T-cell (primary cell): Measurements from ENCODE around the gene TIAM2. TPM values are rescaled to one million over a fixed set of nuclear protein-coding genes. Genes with fewer than 3 reads are reported as not detected.

Experiments
- ATAC-seq, 4 experiments: fragments of 200-7000 bp in 3 of 4; fragments of 150-1000 bp in 1 of 4; cut with Tn5 transposase; replicated peaks in 1 of 4; 1 replicate in 3 of 4; 2 replicates in 1 of 4; pipeline ENCODE4 v1.10.0; 2021; ENCODE audit warnings: moderate library complexity in 3 of 4, mild to moderate bottlenecking in 2 of 4, moderate number of reproducible peaks in 1 of 4
- CTCF ChIA-PET, 2 donors: fragments of 300-600 bp; sonication (Branson Sonifier 250); formaldehyde crosslinking; loops; one replicate each; lab custom pipeline; 2022; ENCODE audit warnings: antibody characterized with exemption in 2 of 2; lab: Charles Lee
- POLR2A ChIA-PET, 2 donors: fragments of 300-600 bp; sonication (Branson Sonifier 250); formaldehyde crosslinking; loops; one replicate each; lab custom pipeline; 2022; ENCODE audit warnings: antibody characterized with exemption in 2 of 2; lab: Charles Lee
- DNase-seq, 35 experiments: peaks; one replicate each; pipeline versions ENCODE4 v3.0.0 to v3.0.0-alpha.2; 2013 to 2023
- H3K27ac ChIP-seq: one replicate; pipeline ENCODE4 v1.5.1; 2013; ENCODE audit warnings: low read length
- H3K27me3 ChIP-seq, 2 experiments: replicated peaks in 1 of 2; 1 replicate in 1 of 2; 2 replicates in 1 of 2; pipeline versions ENCODE4 v1.6.1 to v1.7.0; 2013; ENCODE audit warnings: low read length in 1 of 2, mixed read lengths in 1 of 2; ENCODE audit not compliant: control insufficient read depth in 2 of 2, insufficient read depth in 2 of 2; ENCODE audit errors: extremely low read depth in 1 of 2
- H3K36me3 ChIP-seq, 2 donors: 1 replicate in 1 of 2; 2 replicates in 1 of 2; pipeline versions ENCODE4 v1.6.1 to v1.7.0; 2013; ENCODE audit warnings: low read length in 1 of 2; ENCODE audit not compliant: control insufficient read depth in 2 of 2, insufficient read depth in 1 of 2; ENCODE audit errors: extremely low read depth in 1 of 2
- H3K4me1 ChIP-seq, 2 experiments: 1 replicate in 1 of 2; 2 replicates in 1 of 2; pipeline versions ENCODE4 v1.6.1 to v1.7.0; 2013; ENCODE audit warnings: low read length in 2 of 2, mixed read lengths in 1 of 2; ENCODE audit not compliant: insufficient read depth in 2 of 2, control insufficient read depth in 1 of 2; ENCODE audit errors: extremely low read depth in 1 of 2
- H3K4me3 ChIP-seq, 2 donors: 1 replicate in 1 of 2; 2 replicates in 1 of 2; pipeline versions ENCODE4 v1.5.1 to v1.7.0; 2013; ENCODE audit warnings: mild to moderate bottlenecking in 2 of 2, low read length in 1 of 2, moderate library complexity in 1 of 2; ENCODE audit not compliant: control insufficient read depth in 1 of 2; ENCODE audit errors: extremely low read depth in 1 of 2
- H3K9me3 ChIP-seq: 2 replicates; pipeline ENCODE4 v1.7.0; 2013
- H3K27ac Mint-ChIP-seq, 2 donors: one replicate each; pipeline ENCODE4 v1.8.0; 2020 to 2021; ENCODE audit warnings: mild to moderate bottlenecking in 2 of 2, mixed read lengths in 2 of 2
- H3K27me3 Mint-ChIP-seq, 2 donors: one replicate each; pipeline ENCODE4 v1.8.0; 2021 to 2022; ENCODE audit warnings: mixed read lengths in 2 of 2
- H3K36me3 Mint-ChIP-seq: one replicate; pipeline ENCODE4 v1.8.0; 2021; ENCODE audit warnings: mixed read lengths
- H3K4me1 Mint-ChIP-seq, 3 donors: one replicate each; pipeline ENCODE4 v1.8.0; 2020 to 2022; ENCODE audit warnings: mixed read lengths in 3 of 3, mild to moderate bottlenecking in 1 of 3
- H3K4me3 Mint-ChIP-seq, 3 donors: one replicate each; pipeline ENCODE4 v1.8.0; 2020 to 2022; ENCODE audit warnings: mild to moderate bottlenecking in 3 of 3, mixed read lengths in 3 of 3, moderate library complexity in 3 of 3
- H3K9me3 Mint-ChIP-seq, 3 donors: one replicate each; pipeline ENCODE4 v1.8.0; 2020 to 2022; ENCODE audit warnings: mixed read lengths in 3 of 3
- WGBS: methylation state at CpG from one replicate; pipeline ENCODE4 v1.1.5; 2013; ENCODE audit warnings: missing lambda C conversion rate; ENCODE audit not compliant: insufficient coverage; 5-methylcytosine and 5-hydroxymethylcytosine counted together
- total RNA-seq, 35 experiments: library from RNA in 6 of 35; stranded (reverse) in 6 of 35; fragments of 120-200 nt in 1 of 35; gene quantifications; one replicate each; pipeline versions ENCODE4 v1.2.1 to v1.2.4 and lab custom pipeline; 2013 to 2026

TIAM2 gene
- total RNA-seq, 5 donors from 2014 or later (not counting 1 experiment from before 2014, with no cell fraction given) = 4.6 to 7.1 (median 6.8) TPM

GRCh38 chr6:154969796-154970195 lies 25.3 kb upstream of the TIAM2 start:
- Mint-ChIP-seq H3K36me3 (no peaks in the 10 kb centered on the region), H3K27me3 (no peaks in the 10 kb centered on the region), H3K27ac (no peak overlapping the region), H3K4me3 (no peak overlapping the region), H3K9me3 (peaks cover 0 to 3% (median 0%) of the 10 kb centered on the region in 3 donors), H3K4me1 (no peaks in the 10 kb centered on the region)
- no peak for DNase-seq
- no peaks in the 10 kb centered on the region for H3K36me3 ChIP-seq
- no peaks in the 10 kb centered on the region for H3K27me3 ChIP-seq
- CTCF ChIA-PET = interaction anchor here in 1 of 2 donors (0.6 kb wide), 1 partner anchor 29 kb away, joined by 3 read pairs; no protein-coding TSS in a partner anchor
- no peak for ATAC-seq
- H3K27ac ChIP-seq = no peak overlapping the region
- H3K9me3 ChIP-seq = no peaks in the 10 kb centered on the region
- WGBS = no CpG with 5 or more reads among the region's 5 CpGs
- H3K4me1 ChIP-seq = no peaks in the 10 kb centered on the region
- H3K4me3 ChIP-seq = no peak overlapping the region
- POLR2A ChIA-PET = no interaction called here

DNA sequence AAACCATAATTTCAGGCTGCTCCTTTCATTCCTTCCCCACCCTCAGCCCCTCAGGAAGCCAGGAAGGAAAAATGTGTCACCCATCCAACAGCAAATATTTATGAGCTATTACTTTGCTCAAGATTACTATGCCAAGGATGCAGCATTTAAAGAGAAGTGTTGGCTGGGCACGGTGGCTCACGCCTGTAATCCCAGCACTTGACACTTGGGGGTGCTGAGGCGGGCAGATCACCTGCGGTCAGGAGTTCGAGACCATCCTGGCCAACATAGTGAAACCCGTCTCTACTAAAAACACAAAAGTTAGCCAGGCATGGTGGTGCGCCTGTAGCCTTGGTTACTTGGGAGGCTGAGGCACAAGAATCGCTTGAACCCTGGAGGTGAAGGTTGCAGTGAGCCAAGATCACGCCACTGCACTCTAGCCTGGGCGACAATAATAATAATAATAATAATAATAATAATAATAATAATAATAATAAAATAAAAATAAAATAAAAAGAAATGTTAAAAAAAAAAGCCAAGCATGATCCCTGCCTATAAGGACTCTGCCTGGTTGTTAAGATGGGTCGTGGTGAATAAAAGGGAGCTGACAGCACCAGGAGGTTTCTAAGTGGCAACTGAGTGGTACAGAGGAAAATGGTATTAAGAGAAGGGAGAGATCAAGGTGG lies 20.5 kb upstream of the TIAM2 start:
- Mint-ChIP-seq H3K27ac (no peak overlapping the region), H3K4me3 (no peak overlapping the region), H3K9me3 (peaks cover 0 to 4% (median 3%) of the 10 kb centered on the region in 3 donors), H3K4me1 (no peaks in the 10 kb centered on the region), H3K36me3 (no peaks in the 10 kb centered on the region), H3K27me3 (no peaks in the 10 kb centered on the region)
- Histone ChIP-seq H3K4me3 (no peak overlapping the region), H3K9me3 (no peaks in the 10 kb centered on the region), H3K4me1 (no peaks in the 10 kb centered on the region), H3K27me3 (no peaks in the 10 kb centered on the region), H3K36me3 (no peaks in the 10 kb centered on the region), H3K27ac (no peak overlapping the region)
- CTCF ChIA-PET = no interaction called here
- ATAC-seq (no peak), DNase-seq (no peak)
- 86% methylated on average over 3 of the region's 11 CpGs for WGBS
- POLR2A ChIA-PET = no interaction called here

- H3K4me3 Mint-ChIP-seq = no peak overlapping the region
- H3K27ac Mint-ChIP-seq = no peak overlapping the region
- H3K36me3 ChIP-seq = no peaks in the 10 kb centered on the region
- H3K4me1 ChIP-seq = no peaks in the 10 kb centered on the region
- H3K27ac ChIP-seq = no peak overlapping the region
- no peaks in the 10 kb centered on the region for H3K9me3 ChIP-seq
- WGBS = 100% methylated on average over 1 of the region's 5 CpGs
- H3K27me3 ChIP-seq = no peaks in the 10 kb centered on the region
- no peak for DNase-seq
- no peaks in the 10 kb centered on the region for H3K36me3 Mint-ChIP-seq
- ATAC-seq = no peak
- POLR2A ChIA-PET = interaction anchor here in 1 of 2 donors (0.6 kb wide), 1 partner anchor 581 kb away, joined by 3 read pairs; no protein-coding TSS in a partner anchor
- H3K9me3 Mint-ChIP-seq = peaks cover 0 to 4% (median 3%) of the 10 kb centered on the region in 3 donors
- H3K4me1 Mint-ChIP-seq = peaks cover 0 to 7% (median 5%) of the 10 kb centered on the region in 3 donors
- H3K4me3 ChIP-seq = no peak overlapping the region
- CTCF ChIA-PET = no interaction called here
- H3K27me3 Mint-ChIP-seq = no peaks in the 10 kb centered on the region
Observed at GRCh38 chr6:154977588-154977987, 17.5 kb upstream of the TIAM2 start.

DNA sequence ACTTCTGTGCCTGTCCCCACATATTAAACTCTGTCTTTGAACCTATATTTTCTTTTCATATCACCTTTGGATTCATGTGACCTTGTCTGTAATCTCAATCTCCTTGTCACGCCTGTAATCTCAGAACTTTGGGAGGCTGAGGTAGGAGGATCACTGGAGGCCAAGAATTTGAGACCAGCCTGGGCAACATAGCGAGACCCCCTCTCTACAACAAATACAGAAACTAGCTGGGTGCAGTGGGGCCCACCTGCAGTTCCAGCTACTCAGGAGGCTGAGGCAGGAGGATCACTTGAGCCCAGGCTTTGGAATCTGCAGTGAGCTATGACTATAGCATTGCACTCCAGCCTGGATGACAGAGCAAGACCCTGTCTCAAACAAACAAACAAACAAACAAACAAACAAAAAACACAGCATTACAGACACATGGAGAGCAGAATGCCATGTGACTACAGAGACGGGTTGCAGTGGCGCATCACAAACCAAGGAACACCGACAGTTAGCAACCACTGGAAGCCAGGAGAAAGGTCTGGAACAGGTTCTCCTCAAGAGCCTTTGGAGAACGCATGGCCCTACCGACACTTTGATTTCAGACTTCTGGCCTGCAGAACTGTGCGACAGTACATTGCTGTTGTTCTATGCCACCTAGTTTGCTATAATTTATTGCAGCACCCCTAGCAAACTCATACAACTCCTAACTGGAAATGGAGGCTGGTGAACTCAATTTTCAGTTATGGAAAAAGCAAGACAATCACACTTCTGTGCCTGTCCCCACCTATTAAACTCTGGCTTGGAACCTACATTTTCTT lies 14.6 kb upstream of the TIAM2 start:
- POLR2A ChIA-PET = no interaction called here
- Mint-ChIP-seq H3K4me1 (peaks cover 0 to 7% (median 5%) of the 10 kb centered on the region in 3 donors), H3K27ac (no peak overlapping the region), H3K4me3 (no peak overlapping the region), H3K9me3 (peaks cover 0 to 4% (median 0%) of the 10 kb centered on the region in 3 donors), H3K36me3 (no peaks in the 10 kb centered on the region), H3K27me3 (no peaks in the 10 kb centered on the region)
- Histone ChIP-seq H3K27ac (no peak overlapping the region), H3K36me3 (no peaks in the 10 kb centered on the region), H3K9me3 (no peaks in the 10 kb centered on the region), H3K4me1 (no peaks in the 10 kb centered on the region), H3K4me3 (no peak overlapping the region), H3K27me3 (no peaks in the 10 kb centered on the region)
- no peak for ATAC-seq
- WGBS = 98% methylated on average over 7 of the region's 8 CpGs
- CTCF ChIA-PET = no interaction called here
- DNase-seq = no peak

- no peak for ATAC-seq
- DNase-seq = no peak
- Mint-ChIP-seq H3K36me3 (no peaks in the 10 kb centered on the region), H3K9me3 (peaks cover 0 to 2% (median 0%) of the 10 kb centered on the region in 3 donors), H3K27me3 (no peaks in the 10 kb centered on the region), H3K4me3 (no peak overlapping the region), H3K27ac (no peak overlapping the region), H3K4me1 (peaks cover 0 to 7% (median 5%) of the 10 kb centered on the region in 3 donors)
- ChIA-PET CTCF (interaction anchor here in 1 of 2 donors (0.6 kb wide), 1 partner anchor 89 kb away, joined by 5 read pairs; no protein-coding TSS in a partner anchor), POLR2A (interaction anchor here in 1 of 2 donors (0.6 kb wide), 1 partner anchor 627 kb away, joined by 4 read pairs; no protein-coding TSS in a partner anchor)
- 59% methylated on average over 5 of the region's 12 CpGs for WGBS
- Histone ChIP-seq H3K9me3 (no peaks in the 10 kb centered on the region), H3K27me3 (no peaks in the 10 kb centered on the region), H3K36me3 (no peaks in the 10 kb centered on the region), H3K4me3 (no peak overlapping the region), H3K27ac (no peak overlapping the region), H3K4me1 (no peaks in the 10 kb centered on the region)
Observed at GRCh38 chr6:154981079-154981870, 13.8 kb upstream of the TIAM2 start.

DNA sequence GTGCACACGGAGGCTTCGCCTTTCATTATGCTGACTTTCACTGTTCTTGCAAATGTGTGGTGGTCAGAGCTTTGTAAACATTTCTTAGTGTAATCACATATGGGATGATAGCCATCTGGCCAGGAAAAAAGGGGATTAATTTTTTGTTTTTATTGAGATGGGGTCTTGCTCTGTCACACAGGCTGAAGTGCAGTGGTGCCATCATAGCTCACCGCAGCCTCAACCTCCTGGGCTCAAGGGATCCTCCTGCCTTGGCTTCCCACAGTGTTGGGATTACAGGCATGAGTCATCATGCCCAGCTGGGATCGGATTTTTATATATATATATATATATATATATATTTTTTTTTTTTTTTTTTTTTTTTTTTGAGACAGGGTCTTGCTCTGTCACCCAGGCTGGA lies 11.0 kb upstream of the TIAM2 start:
- Mint-ChIP-seq H3K36me3 (no peaks in the 10 kb centered on the region), H3K4me1 (peaks cover 0 to 7% (median 5%) of the 10 kb centered on the region in 3 donors), H3K4me3 (no peak overlapping the region), H3K9me3 (peaks cover 0 to 5% (median 0%) of the 10 kb centered on the region in 3 donors), H3K27me3 (no peaks in the 10 kb centered on the region), H3K27ac (no peak overlapping the region)
- Histone ChIP-seq H3K36me3 (no peaks in the 10 kb centered on the region), H3K27me3 (no peaks in the 10 kb centered on the region), H3K4me1 (no peaks in the 10 kb centered on the region), H3K27ac (no peak overlapping the region), H3K9me3 (no peaks in the 10 kb centered on the region), H3K4me3 (no peak overlapping the region)
- ATAC-seq = no peak
- ChIA-PET POLR2A (no interaction called here), CTCF (no interaction called here)
- DNase-seq = no peak
- no CpG with 5 or more reads among the region's 4 CpGs for WGBS
